Fibroblast of the aortic adventitia (primary cell): ENCODE data around the gene DUSP1. TPM values are rescaled to one million over a fixed set of nuclear protein-coding genes. Genes with fewer than 3 reads are reported as not detected.
"Not testable (repeated sequence)": the region's sequence is repeated elsewhere in the genome, so short reads cannot be mapped to it uniquely, and the experiment has no call there.

ENCODE experiments used
- DNase-seq: peaks from one replicate; pipeline ENCODE4 v3.0.0-alpha.2; 2010; ENCODE audit warnings: low read depth
- H3K4me3 ChIP-seq: 2 replicates; pipeline ENCODE4 v1.5.1; 2011; ENCODE audit warnings: low read depth, mild to moderate bottlenecking, control low read depth, low read length, moderate library complexity
- CTCF ChIP-seq: IDR thresholded peaks from 2 replicates; pipeline ENCODE4 v1.5.1; 2011; ENCODE audit warnings: mild to moderate bottlenecking, low read length, control low read depth, inconsistent platforms; ENCODE audit not compliant: insufficient read depth
- total RNA-seq: library from RNA; depleted of rRNA; stranded (reverse); fragments of >200 nt; gene quantifications from 2 replicates; pipeline ENCODE4 v1.2.3, GENCODE V29; 2012; ENCODE audit warnings: low replicate concordance

DUSP1 gene
- total RNA-seq, 1 donor, result 44.1 TPM

- no peak for DNase-seq
- no peak for TF ChIP-seq CTCF
- H3K4me3 ChIP-seq, result no peak overlapping the region
Observed at GRCh38 chr5:172815631-172816030, 44.6 kb upstream of the DUSP1 start.

- DNase-seq, H3K4me3 ChIP-seq: not testable (repeated sequence)
Observed at GRCh38 chr5:172810996-172811395, 40.0 kb upstream of the DUSP1 start.

GRCh38 chr5:172809774-172810173 lies 38.8 kb upstream of the DUSP1 start:
- no peak for TF ChIP-seq CTCF
- H3K4me3 ChIP-seq, result no peak overlapping the region
- DNase-seq, result no peak

GRCh38 chr5:172807766-172808311 lies 36.8 kb upstream of the DUSP1 start:
- no peak for TF ChIP-seq CTCF
- no peak overlapping the region for H3K4me3 ChIP-seq
- DNase-seq, result no peak

GRCh38 chr5:172806897-172807672 lies 36.1 kb upstream of the DUSP1 start:
- peak overlapping the region; percentile 22 for H3K4me3 ChIP-seq
- TF ChIP-seq CTCF, result no peak
- peak; percentile 89 for DNase-seq

GRCh38 chr5:172805736-172806255 lies 34.8 kb upstream of the DUSP1 start:
- no peak overlapping the region for H3K4me3 ChIP-seq
- no peak for TF ChIP-seq CTCF
- no peak for DNase-seq

GRCh38 chr5:172805018-172805683 lies 34.2 kb upstream of the DUSP1 start:
- no peak for DNase-seq
- no peak overlapping the region for H3K4me3 ChIP-seq
- no peak for TF ChIP-seq CTCF
